HG02642 (cell line): Measurements from ENCODE around the gene A4GALT.

Source experiments
- ATAC-seq: cut with Tn5 transposase; IDR thresholded peaks from one replicate; pipeline ENCODE4 v1.9.1; 2021; ENCODE audit warnings: mild to moderate bottlenecking; ENCODE audit not compliant: unreplicated experiment, poor library complexity

A4GALT gene

GRCh38 chr22:42707496-42707895, 13.2 kb downstream of the A4GALT start:
- no peak for ATAC-seq

- ATAC-seq, result no peak
Observed at GRCh38 chr22:42704896-42705295, 15.8 kb downstream of the A4GALT start.

GRCh38 chr22:42702675-42703074, 18.0 kb downstream of the A4GALT start:
- ATAC-seq, result no peak

- no peak for ATAC-seq
Observed at GRCh38 chr22:42701694-42702093, 19.0 kb downstream of the A4GALT start.

GRCh38 chr22:42700901-42701300, 19.8 kb downstream of the A4GALT start:
- ATAC-seq, result no peak

- no peak for ATAC-seq
Observed at GRCh38 chr22:42700355-42700754, 20.3 kb downstream of the A4GALT start.

- no peak for ATAC-seq
Observed at GRCh38 chr22:42699976-42700352, 20.7 kb downstream of the A4GALT start.

GRCh38 chr22:42699281-42699975, 21.2 kb downstream of the A4GALT start:
- ATAC-seq, result no peak

- no peak for ATAC-seq
Observed at GRCh38 chr22:42697542-42698013, 23.1 kb downstream of the A4GALT start.

- no peak for ATAC-seq
Observed at GRCh38 chr22:42696331-42696967, 24.2 kb downstream of the A4GALT start.

- no peak for ATAC-seq
Observed at GRCh38 chr22:42695294-42695693, 25.4 kb downstream of the A4GALT start.

- no peak for ATAC-seq
Observed at GRCh38 chr22:42693763-42694683, 26.6 kb downstream of the A4GALT start.

- no peak for ATAC-seq
Observed at GRCh38 chr22:42693055-42693762, 27.5 kb downstream of the A4GALT start.

- no peak for ATAC-seq
Observed at GRCh38 chr22:42692239-42693054, 28.2 kb downstream of the A4GALT start.

- ATAC-seq, result no peak
Observed at GRCh38 chr22:42691440-42691839, 29.2 kb downstream of the A4GALT start.

GRCh38 chr22:42688241-42689211, 32.1 kb downstream of the A4GALT start:
- ATAC-seq, result no peak

- no peak for ATAC-seq
Observed at GRCh38 chr22:42686756-42687491, 33.7 kb downstream of the A4GALT start.
